HG03108 (cell line): ENCODE results near the gene TMCO4.
A peak's percentile ranks its signal among the peaks of the same experiment; 100 is the strongest.
"Not testable (repeated sequence)": the region's sequence is repeated elsewhere in the genome, so short reads cannot be mapped to it uniquely, and the experiment has no call there.

Source experiments
- ATAC-seq: cut with Tn5 transposase; IDR thresholded peaks from one replicate; pipeline ENCODE4 v1.9.1; 2021; ENCODE audit warnings: moderate library complexity; ENCODE audit not compliant: unreplicated experiment

Gene TMCO4

GRCh38 chr1:19643602-19644394 lies 155.9 kb downstream of the TMCO4 start, which contains the start of gene NBL1:
NBL1 (plus strand) TSS chr1:19644311; CDS start chr1:19655031, 10,720 bp downstream.
- peak; percentile 48 for ATAC-seq

GRCh38 chr1:19643121-19643520 lies 156.6 kb downstream of the TMCO4 start:
- ATAC-seq = no peak

GRCh38 chr1:19640363-19641316 lies 159.1 kb downstream of the TMCO4 start:
- ATAC-seq = no peak

GRCh38 chr1:19639999-19640362 lies 159.7 kb downstream of the TMCO4 start:
- ATAC-seq = no peak

DNA sequence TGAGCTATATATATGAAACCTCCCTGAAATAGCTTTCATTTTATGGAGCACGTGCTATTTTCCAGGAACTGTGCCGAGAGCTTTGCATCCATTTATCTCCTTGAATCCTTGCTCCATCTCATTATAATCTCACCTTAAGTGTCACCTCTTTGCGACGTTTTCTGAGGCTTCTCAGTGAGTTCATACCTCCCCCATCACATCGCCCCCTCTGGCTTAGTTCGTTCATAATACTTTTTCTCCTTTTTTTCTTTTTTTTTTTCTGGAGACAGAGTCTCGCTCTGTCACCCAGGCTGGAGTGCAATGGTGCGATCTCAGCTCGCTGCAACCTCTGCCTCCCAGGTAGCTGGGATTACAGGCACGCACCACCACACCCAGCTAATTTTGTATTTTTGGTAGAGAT lies 160.5 kb downstream of the TMCO4 start:
- not testable (repeated sequence) for ATAC-seq

GRCh38 chr1:19637606-19638005 lies 162.1 kb downstream of the TMCO4 start:
- no peak for ATAC-seq

GRCh38 chr1:19636749-19637148 lies 163.0 kb downstream of the TMCO4 start:
- ATAC-seq = not testable (repeated sequence)

- ATAC-seq = no peak
These were observed 163.7 kb downstream of the TMCO4 start for GRCh38 chr1:19636065-19636464.

- ATAC-seq = no peak
These were observed 164.1 kb downstream of the TMCO4 start for GRCh38 chr1:19635646-19636045.

DNA sequence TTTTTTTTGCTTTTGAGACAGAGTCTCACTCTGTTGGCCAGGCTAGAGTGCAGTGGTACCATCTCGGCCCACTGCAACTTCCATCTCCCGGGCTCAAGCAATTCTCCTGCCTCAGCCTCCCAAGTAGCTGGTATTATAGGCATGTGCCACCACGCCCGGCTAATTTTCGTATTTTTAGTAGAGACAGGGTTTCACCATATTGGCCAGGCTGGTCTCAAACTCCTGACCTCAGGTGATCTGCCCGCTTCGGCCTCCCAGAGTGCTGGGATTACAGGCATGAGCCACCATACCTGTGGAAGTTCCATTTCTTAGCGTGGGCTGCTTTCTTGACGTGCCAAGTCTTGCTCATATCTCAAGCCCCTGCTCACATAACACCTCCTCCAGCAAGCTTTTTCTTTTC lies 164.7 kb downstream of the TMCO4 start:
- not testable (repeated sequence) for ATAC-seq

DNA sequence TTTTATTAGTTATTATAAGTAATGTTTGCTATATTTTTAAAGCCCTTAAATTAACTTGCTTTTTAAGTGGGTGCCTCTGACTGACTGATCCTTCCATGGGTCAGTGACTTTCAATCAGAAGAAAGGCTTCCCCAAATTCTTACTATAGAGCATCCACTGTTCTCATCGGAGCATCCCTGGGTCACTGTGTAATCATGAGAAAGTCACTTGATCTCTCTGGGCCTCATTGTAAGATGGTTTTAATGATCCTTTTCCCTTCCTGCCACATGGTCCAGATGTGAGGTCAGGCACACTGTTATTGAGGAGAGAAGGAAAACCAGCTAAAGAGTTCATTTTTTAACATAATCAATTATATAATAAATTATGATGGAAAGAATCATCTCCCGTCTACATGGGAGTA lies 166.6 kb downstream of the TMCO4 start:
- ATAC-seq = no peak
